GM12864 (cell line): ENCODE results near the gene ARHGEF7.

Experiments
- DNase-seq: peaks from one replicate; pipeline ENCODE4 v3.0.0-alpha.2; 2011; ENCODE audit warnings: low read depth
- H3K4me3 ChIP-seq: 2 replicates; pipeline ENCODE4 v1.5.1; 2011; ENCODE audit warnings: mild to moderate bottlenecking, low read depth, low read length, control low read depth
- TF ChIP-seq, protein P1 (sequence below): IDR thresholded peaks from 2 replicates; pipeline ENCODE4 v1.5.1; 2011; ENCODE audit warnings: low read depth, mild to moderate bottlenecking, moderate library complexity, low read length, control low read depth, inconsistent platforms; ENCODE audit errors: missing control alignments

Gene ARHGEF7

DNA sequence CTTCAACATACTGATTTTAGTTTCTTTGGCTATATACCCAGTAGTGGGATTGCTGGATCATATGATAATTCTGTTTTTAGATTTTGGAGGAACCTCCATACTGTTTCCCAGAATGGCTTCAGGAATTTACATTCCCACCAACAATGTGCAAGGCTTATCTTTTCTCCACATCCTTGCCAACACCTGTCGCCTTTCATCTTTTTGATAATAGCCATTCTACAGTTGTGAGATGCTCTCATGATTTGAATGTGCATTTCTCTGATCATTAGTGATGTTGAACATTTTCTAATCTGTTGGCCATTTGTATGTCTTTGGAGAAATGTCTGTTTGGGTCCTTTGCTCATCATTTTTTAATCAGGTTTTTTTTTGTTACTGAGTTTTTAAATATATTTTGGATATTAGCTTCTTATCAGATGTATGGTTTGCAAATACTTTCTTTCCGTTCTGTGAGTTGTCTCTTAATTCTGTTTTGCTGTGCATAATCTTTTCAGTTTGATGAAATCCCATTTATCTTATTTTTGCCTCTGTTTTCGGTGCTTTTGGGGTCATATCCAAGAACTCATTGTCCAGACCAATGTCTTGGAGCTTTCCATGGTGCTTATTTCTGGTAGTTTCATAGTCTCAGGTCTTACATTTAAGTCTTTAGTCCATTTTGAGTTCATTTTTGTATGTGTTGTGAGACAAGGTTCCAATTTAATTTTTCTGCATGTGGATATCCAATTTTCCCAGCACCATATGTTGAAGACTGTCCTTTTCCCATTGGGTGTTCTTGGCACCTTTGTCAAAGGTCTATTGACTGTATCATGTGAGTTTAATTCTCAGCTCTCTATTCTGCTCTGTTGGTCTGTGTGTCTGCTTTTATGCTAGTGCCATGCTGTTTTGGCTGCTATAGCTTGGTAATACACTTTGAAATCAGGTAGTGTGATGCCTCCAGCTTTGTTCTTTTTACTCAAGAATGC lies 44.5 kb downstream of the ARHGEF7 start:
- TF ChIP-seq, protein P1, sequence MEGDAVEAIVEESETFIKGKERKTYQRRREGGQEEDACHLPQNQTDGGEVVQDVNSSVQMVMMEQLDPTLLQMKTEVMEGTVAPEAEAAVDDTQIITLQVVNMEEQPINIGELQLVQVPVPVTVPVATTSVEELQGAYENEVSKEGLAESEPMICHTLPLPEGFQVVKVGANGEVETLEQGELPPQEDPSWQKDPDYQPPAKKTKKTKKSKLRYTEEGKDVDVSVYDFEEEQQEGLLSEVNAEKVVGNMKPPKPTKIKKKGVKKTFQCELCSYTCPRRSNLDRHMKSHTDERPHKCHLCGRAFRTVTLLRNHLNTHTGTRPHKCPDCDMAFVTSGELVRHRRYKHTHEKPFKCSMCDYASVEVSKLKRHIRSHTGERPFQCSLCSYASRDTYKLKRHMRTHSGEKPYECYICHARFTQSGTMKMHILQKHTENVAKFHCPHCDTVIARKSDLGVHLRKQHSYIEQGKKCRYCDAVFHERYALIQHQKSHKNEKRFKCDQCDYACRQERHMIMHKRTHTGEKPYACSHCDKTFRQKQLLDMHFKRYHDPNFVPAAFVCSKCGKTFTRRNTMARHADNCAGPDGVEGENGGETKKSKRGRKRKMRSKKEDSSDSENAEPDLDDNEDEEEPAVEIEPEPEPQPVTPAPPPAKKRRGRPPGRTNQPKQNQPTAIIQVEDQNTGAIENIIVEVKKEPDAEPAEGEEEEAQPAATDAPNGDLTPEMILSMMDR, result no peak
- no peak overlapping the region for H3K4me3 ChIP-seq

DNA sequence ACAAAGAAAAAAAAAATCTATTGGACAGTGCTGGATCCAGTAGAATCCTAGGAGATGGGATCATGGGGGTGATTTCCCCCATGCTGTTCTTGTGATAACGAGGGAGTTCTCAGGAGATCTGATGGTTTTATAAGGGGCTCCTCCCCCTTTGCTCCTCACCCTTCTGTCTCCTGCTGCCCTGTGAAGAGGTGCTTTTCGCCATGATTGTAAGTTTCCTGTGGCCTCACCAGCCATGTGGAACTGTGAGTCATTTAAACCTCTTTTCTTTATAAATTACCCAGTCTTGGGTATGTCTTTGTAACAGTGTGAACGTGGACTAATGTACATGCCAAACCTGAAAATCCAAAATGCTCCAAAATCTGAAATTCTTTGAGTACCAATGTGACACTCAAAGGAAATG lies 45.5 kb downstream of the ARHGEF7 start:
- no peak overlapping the region for H3K4me3 ChIP-seq
- no peak for DNase-seq
- TF ChIP-seq, protein P1, result no peak

More for the DNA sequence above, 44.5 kb downstream of the ARHGEF7 start:
- DNase-seq, result no peak

DNA sequence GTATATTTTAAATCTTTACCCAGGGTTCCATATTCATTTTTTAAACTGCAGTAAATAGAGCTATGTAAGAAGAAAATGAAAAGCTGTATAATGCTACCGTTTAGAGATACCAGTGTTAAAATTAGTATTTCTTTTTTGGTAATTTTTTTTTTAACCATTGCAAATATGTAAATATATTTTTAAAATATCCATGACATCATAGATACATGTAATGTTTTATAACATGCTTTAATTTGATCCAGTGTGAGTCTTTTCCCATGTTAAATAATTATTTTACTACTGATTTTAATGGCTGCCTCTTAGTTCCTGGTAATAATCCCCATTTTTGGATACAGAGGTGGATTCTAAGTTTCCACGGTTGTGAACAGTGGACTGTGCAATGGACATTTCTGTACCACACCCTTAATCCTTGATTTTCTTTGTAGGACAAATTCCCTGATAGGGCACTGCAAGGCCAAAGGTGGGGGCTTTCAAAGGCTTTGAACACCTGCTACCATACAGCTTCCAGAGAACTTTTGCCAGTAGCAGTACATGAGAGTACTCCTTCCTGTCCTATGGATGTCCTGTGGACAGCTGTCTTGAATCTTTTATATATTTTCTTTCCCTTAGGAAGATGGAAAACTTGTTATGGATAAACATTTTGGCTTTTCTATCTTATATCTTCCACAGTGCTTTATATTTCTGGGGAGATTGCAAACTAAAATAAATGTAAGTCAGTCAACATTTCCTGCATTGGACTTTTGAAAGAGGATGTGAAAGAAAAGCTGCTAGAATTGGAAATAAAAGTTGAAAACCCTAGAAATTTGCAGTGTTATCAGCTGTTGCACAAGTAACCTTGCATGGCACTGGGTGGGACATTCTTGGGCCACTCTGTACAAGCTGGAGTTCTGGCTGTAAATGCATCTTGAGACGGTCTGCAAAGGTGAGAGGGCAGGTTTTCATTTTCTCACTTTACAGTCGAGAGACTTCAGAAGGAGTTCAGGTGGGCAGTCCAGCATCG lies 46.8 kb downstream of the ARHGEF7 start:
- no peak overlapping the region for H3K4me3 ChIP-seq
- no peak for DNase-seq
- TF ChIP-seq, protein P1, result no peak

DNA sequence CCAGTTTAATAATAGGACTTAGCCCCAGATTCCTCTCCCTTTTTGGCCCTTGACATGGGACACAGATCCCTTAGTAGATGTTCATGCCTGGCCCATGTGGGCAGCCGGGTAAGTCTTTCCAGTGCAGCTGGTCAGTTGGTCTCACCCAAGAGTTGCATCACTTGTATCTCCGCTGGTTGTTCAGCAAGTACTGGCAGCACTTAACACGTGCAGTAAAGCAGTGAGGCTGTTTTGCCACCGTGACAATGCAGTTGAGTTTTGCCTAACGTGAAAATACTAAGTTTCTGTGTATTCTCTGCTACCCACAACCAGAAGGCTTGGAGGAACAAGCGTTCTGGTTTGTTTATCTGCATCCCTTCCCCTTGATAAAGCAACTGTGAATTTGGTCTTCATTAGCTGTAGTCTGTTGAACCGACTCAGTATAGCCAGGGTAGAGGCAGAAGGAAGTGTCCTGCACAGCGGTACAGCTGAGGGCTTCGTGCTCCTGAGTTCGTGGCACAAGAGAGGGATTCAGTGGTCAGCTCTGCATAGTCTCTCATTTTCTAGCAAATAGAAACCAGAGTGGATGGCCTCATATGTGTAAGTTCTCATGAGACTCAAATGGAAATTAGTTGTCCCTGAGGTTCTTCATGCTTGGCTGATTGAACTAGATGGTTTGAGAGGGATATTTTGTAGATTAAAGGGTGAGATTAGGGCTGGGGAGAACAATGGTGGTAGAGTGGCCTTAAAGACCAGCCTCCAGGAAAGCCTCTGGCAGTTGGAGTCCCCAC lies 50.3 kb downstream of the ARHGEF7 start:
- no peak for DNase-seq
- no peak overlapping the region; the same call in 1 of the 2 replicates for H3K4me3 ChIP-seq
- TF ChIP-seq, protein P1, result no peak

DNA sequence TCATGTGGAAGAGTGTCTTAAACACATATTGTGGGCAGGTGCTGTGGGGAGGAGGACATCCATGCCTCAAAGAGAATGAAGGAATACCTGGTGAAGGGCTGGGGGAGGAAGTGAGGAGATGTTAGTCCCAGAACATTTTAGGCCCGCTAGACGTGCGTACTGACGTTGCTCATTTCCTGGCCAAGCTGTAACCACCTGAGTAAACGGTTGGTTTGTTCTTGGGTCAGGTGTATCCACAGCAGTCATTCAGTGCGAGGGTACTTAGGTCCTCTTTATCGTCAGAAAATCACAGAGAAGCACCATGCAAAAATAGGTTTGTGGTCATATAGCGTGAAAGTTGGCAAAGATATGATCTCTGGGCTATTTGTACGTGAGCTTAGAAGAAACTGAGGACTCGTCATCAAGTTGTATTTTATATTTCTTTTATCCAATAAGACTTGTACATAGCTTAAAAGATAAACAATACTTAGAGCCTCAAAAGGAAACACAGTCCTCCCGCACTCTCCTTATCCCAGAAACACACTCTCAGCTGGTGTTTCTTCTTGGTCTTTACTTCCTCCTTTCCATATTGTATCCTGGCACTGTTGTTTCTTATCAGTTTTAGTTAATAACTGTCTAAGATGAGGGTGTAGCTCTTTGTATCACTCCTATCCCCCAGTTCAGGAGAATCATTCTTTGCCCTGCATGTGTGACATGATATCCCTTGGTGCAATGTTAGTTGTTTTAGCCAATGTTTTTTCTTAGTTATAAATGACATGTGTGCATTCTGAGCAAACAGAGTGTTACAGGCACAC lies 52.0 kb downstream of the ARHGEF7 start:
- no peak overlapping the region for H3K4me3 ChIP-seq
- TF ChIP-seq, protein P1, result no peak
- DNase-seq, result no peak

DNA sequence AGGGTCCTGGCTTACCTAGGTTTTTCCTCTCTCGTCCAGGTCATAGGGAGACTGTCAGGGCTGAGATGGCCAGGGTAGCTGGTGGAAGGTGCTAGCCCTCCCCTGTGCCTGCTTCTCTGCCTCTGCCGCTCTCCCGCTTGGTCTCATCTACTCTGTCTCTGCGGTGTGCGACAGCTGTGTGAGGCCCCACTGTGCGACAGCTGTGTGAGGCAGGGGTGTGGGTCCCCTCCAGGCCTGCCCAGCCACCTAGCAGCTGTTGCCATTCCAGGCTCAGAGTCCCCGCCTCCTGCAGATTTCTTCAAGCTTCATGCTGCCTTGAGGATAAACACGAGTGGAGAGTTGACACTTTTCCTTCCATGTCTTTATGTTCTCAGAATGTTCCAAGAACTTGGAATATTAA lies 53.0 kb downstream of the ARHGEF7 start:
- TF ChIP-seq, protein P1, result no peak
- no peak overlapping the region for H3K4me3 ChIP-seq
- no peak for DNase-seq
